K562 (cell line): Measurements from ENCODE around the gene DNAH17. TPM values are rescaled to one million over a fixed set of nuclear protein-coding genes. Genes with fewer than 3 reads are reported as not detected.
A peak's percentile ranks its signal among the peaks of the same experiment; 100 is the strongest.
"Not testable (repeated sequence)": the region's sequence is repeated elsewhere in the genome, so short reads cannot be mapped to it uniquely, and the experiment has no call there.

ENCODE experiments used
- ATAC-seq: fragments of 200-7000 bp; cut with Tn5 transposase; 3 replicates; pipeline ENCODE4 v1.9.1; 2020; ENCODE audit warnings: moderate library complexity
- BruUV-seq: library from RNA; stranded (reverse); fragments of 400-500 nt; replicated peaks from 2 replicates; lab custom pipeline; 2021; lab: Mats Ljungman, UMichigan
- CTCF ChIA-PET: fragments of 300-600 bp; formaldehyde crosslinking; extraction: SDS; loops from one replicate; lab custom pipeline; 2021; ENCODE audit warnings: low intra/inter-chr PET ratio; lab: Yijun Ruan, JAX
- POLR2A ChIA-PET: fragments of 300-600, 350-650 bp; sonication (Branson Sonifier 250); formaldehyde crosslinking; extraction: SDS; loops from one replicate; lab custom pipeline; 2021; ENCODE audit warnings: antibody characterized with exemption, inconsistent platforms; lab: Yijun Ruan, JAX
- DNase-seq, 4 experiments: peaks; one replicate each; pipeline versions ENCODE4 v3.0.0 to v3.0.0-alpha.2; 2011 to 2018; ENCODE audit warnings: low spot score in 3 of 4, mixed read lengths in 3 of 4; ENCODE audit errors: extremely low read depth in 1 of 4
- FAIRE-seq: peaks from 2 replicates; lab custom pipeline; 2011; peaks lifted over from hg19 to GRCh38; lab: Jason Lieb, UNC
- H2AFZ ChIP-seq: 2 replicates; pipeline ENCODE4 v1.6.0; 2011; ENCODE audit warnings: low read depth, low read length, control low read depth, inconsistent platforms
- H3K27ac ChIP-seq: fragments of 200-600 bp; 3 replicates; pipeline ENCODE4 v1.8.0; 2011; ENCODE audit warnings: low read depth, mild to moderate bottlenecking, control low read depth, inconsistent platforms, low read length, moderate library complexity, mixed read lengths; ENCODE audit errors: extremely low read depth
- H3K27me3 ChIP-seq, 2 experiments: fragments of 300-600 bp in 1 of 2; 2 replicates in 1 of 2; 3 replicates in 1 of 2; pipeline versions ENCODE4 v1.6.0 to v1.8.0; 2011; ENCODE audit warnings: inconsistent platforms in 2 of 2, low read length in 2 of 2, mild to moderate bottlenecking in 1 of 2, mixed read lengths in 1 of 2, moderate library complexity in 1 of 2; ENCODE audit not compliant: control insufficient read depth in 2 of 2, insufficient read depth in 2 of 2
- H3K36me3 ChIP-seq: fragments of 300-600 bp; 3 replicates; pipeline ENCODE4 v1.8.0; 2011; ENCODE audit warnings: mild to moderate bottlenecking, low read length, inconsistent platforms; ENCODE audit not compliant: control insufficient read depth, insufficient read depth
- H3K4me1 ChIP-seq, 2 experiments: fragments of 200-600 bp in 1 of 2; replicated peaks in 1 of 2; 2 replicates in 1 of 2; 3 replicates in 1 of 2; pipeline versions ENCODE4 v1.5.1 to v1.8.0; 2011; ENCODE audit warnings: inconsistent platforms in 2 of 2, low read length in 2 of 2, mild to moderate bottlenecking in 1 of 2, mixed read lengths in 1 of 2, moderate library complexity in 1 of 2; ENCODE audit not compliant: control insufficient read depth in 2 of 2, insufficient read depth in 2 of 2
- H3K4me2 ChIP-seq: 2 replicates; pipeline ENCODE4 v1.6.1; 2011; ENCODE audit warnings: low read length, control low read depth, inconsistent platforms, mixed read lengths; ENCODE audit not compliant: insufficient read depth
- H3K4me3 ChIP-seq: fragments of 200-600 bp; sonication (generic), shearing (Covaris generic); 2 replicates; pipeline ENCODE4 v1.5.1; 2016; ENCODE audit warnings: control low read depth, inconsistent platforms
- H3K79me2 ChIP-seq: fragments of 200-600 bp; 3 replicates; pipeline ENCODE4 v1.8.0; 2011; ENCODE audit warnings: low read length, inconsistent platforms; ENCODE audit not compliant: control insufficient read depth, insufficient read depth
- H3K9ac ChIP-seq, 2 experiments: 2 replicates each; pipeline versions ENCODE4 v1.6.0 to v1.6.1; 2011; ENCODE audit warnings: low read depth in 2 of 2, low read length in 2 of 2, control low read depth in 1 of 2, inconsistent platforms in 1 of 2, mild to moderate bottlenecking in 1 of 2, mixed read lengths in 1 of 2; ENCODE audit not compliant: insufficient read depth in 1 of 2
- H3K9me1 ChIP-seq: one replicate; pipeline ENCODE4 v1.6.0; 2011; ENCODE audit warnings: inconsistent platforms, mild to moderate bottlenecking, low read length, moderate library complexity; ENCODE audit not compliant: control insufficient read depth, insufficient read depth
- H3K9me3 ChIP-seq: replicated peaks from 2 replicates; pipeline ENCODE4 v1.5.1; 2011; ENCODE audit warnings: low read depth, low read length, inconsistent platforms; ENCODE audit not compliant: control insufficient read depth, insufficient read depth
- H4K20me1 ChIP-seq: replicated peaks from 2 replicates; pipeline ENCODE4 v1.6.1; 2011; ENCODE audit warnings: low read length, inconsistent platforms, mixed read lengths; ENCODE audit not compliant: control insufficient read depth, insufficient read depth
- SNIP1 ChIP-seq: fragments of 450-650 bp; IDR thresholded peaks from 2 replicates; pipeline ENCODE4 v1.7.1; 2017; ENCODE audit warnings: low read depth, mild to moderate bottlenecking
- ZNF121 ChIP-seq: sonication (generic); formaldehyde crosslinking; conservative IDR thresholded peaks from 2 replicates; pipeline ENCODE4 v1.8.0; 2022; ENCODE audit warnings: missing genetic modification reagents
- WGBS: fragments of 100-300 bp; shearing (Covaris generic); methylation state at CpG from one replicate; pipeline ENCODE4 v1.1.6; 2016; ENCODE audit warnings: low coverage, mixed read lengths; ENCODE audit not compliant: insufficient coverage; ENCODE audit errors: missing lambda C conversion rate; 5-methylcytosine and 5-hydroxymethylcytosine counted together
- in situ Hi-C: fragments of 300-500 bp; cut with MboI; formaldehyde crosslinking; loops from 4 replicates; pipeline ENCODE4 v1.15.0; 2018; ENCODE audit warnings: inconsistent platforms, mixed read lengths
- intact Hi-C: fragments of 100-400 bp; cut with micrococcal nuclease; formaldehyde crosslinking; loops from 2 replicates; pipeline ENCODE4 v1.14.2; 2022
- polyA plus RNA-seq, 8 experiments: library from polyadenylated mRNA; depleted of rRNA in 4 of 8; stranded (reverse) in 5 of 8; unstranded in 3 of 8; fragments of >200 nt; fragmentation: Nextera tagmentation in 2 of 8; fragmentation: Illumina TruSeq in 1 of 8; extraction: Ambion mirVana in 2 of 8; extraction: Trizol in 1 of 8; gene quantifications; 2 replicates each; pipeline versions ENCODE4 v1.2.1 to v1.2.3, GENCODE V29; 2011 to 2014; ENCODE audit warnings: inconsistent platforms in 1 of 8, missing spikeins in 1 of 8
- total RNA-seq, 7 experiments: library from RNA; depleted of rRNA in 6 of 7; stranded (reverse); fragments of >200 nt in 6 of 7; fragmentation: Illumina TruSeq in 2 of 7; extraction: Trizol in 2 of 7; gene quantifications; 2 replicates each; pipeline versions ENCODE4 v1.2.1 to v1.2.3, GENCODE V29; 2011 to 2021; ENCODE audit warnings: low replicate concordance in 1 of 7

The DNAH17 gene
- total and polyA plus RNA-seq, 9 of the 15 experiments (the other 6 are each of a cell fraction or from before 2014, with no cell fraction given) = under 0.01 to 0.06 (median 0.03) TPM; not detected in 5

GRCh38 chr17:78504156-78504925, 72.9 kb downstream of the DNAH17 start:
- H3K9me1 ChIP-seq = no peaks in the 10 kb centered on the region
- DNase-seq (no peak), FAIRE-seq (no peak), ATAC-seq (no peak)
- H3K36me3 ChIP-seq = no peaks in the 10 kb centered on the region
- H3K4me1 ChIP-seq = 0 out of 5 replicates have a peak, but pooled peaks cover 0 to 3% of the 10 kb centered on the region in 2 experiments
- intact Hi-C loops (no loop called here), in situ Hi-C loops (no loop called here)
- no peak overlapping the region for H2AFZ ChIP-seq
- no peak overlapping the region for H3K27ac ChIP-seq
- H3K9me3 ChIP-seq = no peaks in the 10 kb centered on the region
- H3K79me2 ChIP-seq = no peaks in the 10 kb centered on the region
- no TSS peak for BruUV-seq
- POLR2A ChIA-PET = no interaction called here
- H3K9ac ChIP-seq = no peak overlapping the region
- WGBS = 14% methylated on average over 21 of the region's 21 CpGs
- peaks cover 58 to 79% of the 10 kb centered on the region in 2 experiments for H3K27me3 ChIP-seq
- H3K4me3 ChIP-seq = no peak overlapping the region
- TF ChIP-seq SNIP1 = no peak
- no peak overlapping the region for H3K4me2 ChIP-seq
- no peaks in the 10 kb centered on the region; the same call in none of the 2 replicates for H4K20me1 ChIP-seq
- CTCF ChIA-PET = interaction anchor here (0.7 kb wide), 1 partner anchor 12 kb away, joined by 3 read pairs; no protein-coding TSS in a partner anchor

- DNase-seq, BruUV-seq, in situ Hi-C loops, H3K36me3 ChIP-seq, H3K4me1 ChIP-seq, H3K4me3 ChIP-seq, H4K20me1 ChIP-seq, H3K4me2 ChIP-seq, FAIRE-seq, ATAC-seq, H2AFZ ChIP-seq, H3K27ac ChIP-seq, H3K79me2 ChIP-seq, intact Hi-C loops, H3K9me1 ChIP-seq, H3K9ac ChIP-seq, H3K9me3 ChIP-seq: not testable (repeated sequence)
- TF ChIP-seq ZNF121 (CRISPR knock-in tag) = peak; percentile 45
- ChIA-PET CTCF (interaction anchor here (0.6 to 0.7 kb wide), 2 partner anchors 13 to 1088 kb away, joined by 3 to 5 read pairs; no protein-coding TSS in a partner anchor), POLR2A (interaction anchor here (0.8 kb wide), 1 partner anchor 12 kb away, joined by 3 read pairs; no protein-coding TSS in a partner anchor)
- WGBS = 3% methylated on average over 9 of the region's 11 CpGs
- H3K27me3 ChIP-seq = peaks cover 63 to 86% of the 10 kb centered on the region in 2 experiments; a peak in 4 of 5 replicates
Measured at GRCh38 chr17:78503388-78503787, 73.8 kb downstream of the DNAH17 start.
